Adrenal gland (tissue), 12 donors: ENCODE data around the gene ARMC9. TPM values are rescaled to one million over a fixed set of nuclear protein-coding genes. Genes with fewer than 3 reads are reported as not detected.

Experiments used
- DNase-seq, 7 donors: peaks; one replicate each; pipeline ENCODE4 v3.0.0-alpha.2; 2019 to 2020
- H3K27ac ChIP-seq, 5 donors: fragments of 200-600 bp; sonication (generic) in 4 of 5; 1 replicate in 3 of 5; 2 replicates in 2 of 5; pipeline versions ENCODE4 v1.5.1 to v1.8.0; 2016 to 2020; ENCODE audit warnings: mild to moderate bottlenecking in 1 of 5
- H3K27me3 ChIP-seq: fragments of 200-600 bp; 2 replicates; pipeline ENCODE4 v1.8.0; 2021
- H3K36me3 ChIP-seq, 2 donors: fragments of 200-600 bp; replicated peaks in 1 of 2; 1 replicate in 1 of 2; 2 replicates in 1 of 2; pipeline versions ENCODE4 v1.5.1 to v1.8.0; 2018 to 2022
- H3K4me1 ChIP-seq, 2 donors: fragments of 200-600 bp; replicated peaks in 1 of 2; 1 replicate in 1 of 2; 2 replicates in 1 of 2; pipeline versions ENCODE4 v1.5.1 to v1.8.0; 2018 to 2021
- H3K4me3 ChIP-seq, 4 donors: fragments of 200-600 bp; sonication (generic) in 3 of 4; one replicate each; pipeline ENCODE4 v1.5.1; 2016 to 2018
- H3K9me3 ChIP-seq, 3 donors: fragments of 200-600 bp; sonication (generic) in 1 of 3; replicated peaks in 1 of 3; 1 replicate in 2 of 3; 2 replicates in 1 of 3; pipeline versions ENCODE4 v1.5.1 to v1.8.0; 2016 to 2021
- POLR2A ChIP-seq, 2 donors: fragments of 450-650 bp; IDR thresholded peaks; one replicate each; pipeline ENCODE4 v1.6.1; 2017; ENCODE audit warnings: antibody characterized with exemption in 2 of 2, mild to moderate bottlenecking in 2 of 2, moderate library complexity in 1 of 2
- WGBS, 4 donors: extraction: QIAGEN DNeasy Blood & Tissue Kit in 2 of 4; methylation state at CpG; one replicate each; pipeline versions ENCODE4 v1.1.5 to v1.1.7; 2013 to 2017; 5-methylcytosine and 5-hydroxymethylcytosine counted together
- intact Hi-C, 2 donors: fragments of 100-400 bp; cut with DNase I; formaldehyde crosslinking; loops; one replicate each; pipeline versions ENCODE4 v1.14.1 to v1.15.0; 2022 to 2023
- polyA plus RNA-seq, 3 donors: library from polyadenylated mRNA; stranded (reverse); fragments of 200-250 nt in 2 of 3; fragments of 350-450 nt in 1 of 3; fragmentation: Illumina TruSeq in 1 of 3; extraction: RNeasy Lipid Tissue Mini Kit (QIAGEN cat#74804) in 1 of 3; gene quantifications; one replicate each; pipeline ENCODE4 v1.2.3, GENCODE V29; 2013 to 2014
- total RNA-seq, 9 donors: library from RNA; depleted of rRNA in 4 of 9; stranded (reverse); fragments of >200 nt in 4 of 9; fragments of 120-200 nt in 1 of 9; fragmentation: NEBNext Ultra II Directional in 1 of 9; extraction: Animal tissue kit (Norgen Biotek cat#: 25700) in 1 of 9; gene quantifications; one replicate each; pipeline versions ENCODE4 v1.1.0 to v1.2.4, GENCODE V29; 2013 to 2023
- TF ChIP-seq, protein P1 (sequence below), 6 experiments: fragments of 450-650 bp in 4 of 6; fragments of 200-600 bp in 2 of 6; sonication (generic) in 1 of 6; IDR thresholded peaks; 1 replicate in 5 of 6; 2 replicates in 1 of 6; pipeline versions ENCODE4 v1.5.1 to v1.8.0; 2016 to 2021; ENCODE audit warnings: antibody characterized with exemption in 6 of 6, mild to moderate bottlenecking in 2 of 6, moderate library complexity in 1 of 6
- donor health status: healthy with polysubstance abuse.
- donor health status: Bipolar disorder and iron deficiency.
- donor health status: DM: yes; HTN: yes; CAD: no.
- donor health status: DM: no; HTN: no; CAD: no.
- donor health status: DM: no; HTN: no; CAD: no.
- donor health status: DM: yes; HTN: yes; CAD: no.

The ARMC9 gene
- total and polyA plus RNA-seq, 12 donors: 22.0 to 109 (median 54.2) TPM

DNA sequence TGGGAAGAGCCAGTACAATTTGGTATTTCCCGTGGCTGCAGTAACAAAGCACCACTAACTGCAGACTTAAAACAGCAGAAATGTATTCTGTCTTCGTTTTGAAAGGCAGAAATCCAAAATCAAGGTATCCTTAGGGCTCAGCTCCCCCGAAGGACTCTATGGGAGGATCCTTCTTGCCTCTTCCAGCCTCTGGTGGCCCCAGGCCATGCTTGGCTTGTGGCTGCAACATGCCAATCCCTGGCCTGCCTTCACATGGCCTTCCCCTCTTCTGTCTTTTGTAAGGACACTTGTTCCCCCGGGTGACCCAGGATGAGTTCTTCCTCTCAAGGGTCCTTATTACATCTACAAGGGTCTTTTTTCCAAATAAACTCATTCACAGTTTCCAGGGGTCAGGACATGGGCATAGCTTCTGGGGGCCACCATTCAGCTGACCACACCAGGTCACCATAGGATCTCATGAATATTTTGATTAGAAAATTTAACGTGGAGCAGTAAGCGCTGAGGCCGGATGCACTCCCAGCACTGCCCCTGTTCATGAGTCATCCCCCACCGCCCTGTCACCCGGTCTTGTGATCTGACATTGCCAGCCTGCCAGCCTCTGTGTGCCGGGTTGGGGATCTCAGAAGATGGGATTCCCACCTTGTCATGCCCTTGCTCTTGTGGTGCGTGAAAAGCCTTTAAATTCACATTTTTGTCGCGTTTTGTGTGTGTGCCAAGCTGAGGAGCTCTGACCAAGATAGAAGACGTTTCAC, 135.9 kb downstream of the ARMC9 start:
- DNase-seq: peak; percentile 65 to 91 (median 80)
- H3K27me3 ChIP-seq: no peaks in the 10 kb centered on the region
- no peaks in the 10 kb centered on the region for H3K4me1 ChIP-seq
- TF ChIP-seq, protein P1, sequence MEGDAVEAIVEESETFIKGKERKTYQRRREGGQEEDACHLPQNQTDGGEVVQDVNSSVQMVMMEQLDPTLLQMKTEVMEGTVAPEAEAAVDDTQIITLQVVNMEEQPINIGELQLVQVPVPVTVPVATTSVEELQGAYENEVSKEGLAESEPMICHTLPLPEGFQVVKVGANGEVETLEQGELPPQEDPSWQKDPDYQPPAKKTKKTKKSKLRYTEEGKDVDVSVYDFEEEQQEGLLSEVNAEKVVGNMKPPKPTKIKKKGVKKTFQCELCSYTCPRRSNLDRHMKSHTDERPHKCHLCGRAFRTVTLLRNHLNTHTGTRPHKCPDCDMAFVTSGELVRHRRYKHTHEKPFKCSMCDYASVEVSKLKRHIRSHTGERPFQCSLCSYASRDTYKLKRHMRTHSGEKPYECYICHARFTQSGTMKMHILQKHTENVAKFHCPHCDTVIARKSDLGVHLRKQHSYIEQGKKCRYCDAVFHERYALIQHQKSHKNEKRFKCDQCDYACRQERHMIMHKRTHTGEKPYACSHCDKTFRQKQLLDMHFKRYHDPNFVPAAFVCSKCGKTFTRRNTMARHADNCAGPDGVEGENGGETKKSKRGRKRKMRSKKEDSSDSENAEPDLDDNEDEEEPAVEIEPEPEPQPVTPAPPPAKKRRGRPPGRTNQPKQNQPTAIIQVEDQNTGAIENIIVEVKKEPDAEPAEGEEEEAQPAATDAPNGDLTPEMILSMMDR (IDR thresholded peaks at IDR 0.05): no peak
- peak in 1 of 2 donors; percentile 14 for TF ChIP-seq POLR2A (IDR thresholded peaks at IDR 0.05)
- peak overlapping the region in 3 of 5 donors; percentile 64 to 73 (median 70) for H3K27ac ChIP-seq
- peaks cover 0 to 11% of the 10 kb centered on the region in 2 donors for H3K36me3 ChIP-seq
- 56 to 76% (median 68%) methylated on average over 10 to 14 of the region's 14 CpGs for WGBS, 4 donors
- no peak overlapping the region for H3K4me3 ChIP-seq
- no peaks in the 10 kb centered on the region for H3K9me3 ChIP-seq
- intact Hi-C loops: no loop called here

GRCh38 chr2:231334981-231335380, 136.6 kb downstream of the ARMC9 start:
- DNase-seq: no peak
- Histone ChIP-seq H3K27ac (peak overlapping the region in 3 of 5 donors; percentile 64 to 73 (median 70)), H3K4me1 (no peaks in the 10 kb centered on the region), H3K4me3 (no peak overlapping the region), H3K36me3 (peaks cover 0 to 11% of the 10 kb centered on the region in 2 donors), H3K9me3 (no peaks in the 10 kb centered on the region), H3K27me3 (no peaks in the 10 kb centered on the region)
- no peak for TF ChIP-seq POLR2A (IDR thresholded peaks at IDR 0.05)
- TF ChIP-seq, protein P1 (IDR thresholded peaks at IDR 0.05): no peak
- 91 to 97% (median 96%) methylated on average over 5 of the region's 5 CpGs for WGBS, 4 donors
- intact Hi-C loops: no loop called here

DNA sequence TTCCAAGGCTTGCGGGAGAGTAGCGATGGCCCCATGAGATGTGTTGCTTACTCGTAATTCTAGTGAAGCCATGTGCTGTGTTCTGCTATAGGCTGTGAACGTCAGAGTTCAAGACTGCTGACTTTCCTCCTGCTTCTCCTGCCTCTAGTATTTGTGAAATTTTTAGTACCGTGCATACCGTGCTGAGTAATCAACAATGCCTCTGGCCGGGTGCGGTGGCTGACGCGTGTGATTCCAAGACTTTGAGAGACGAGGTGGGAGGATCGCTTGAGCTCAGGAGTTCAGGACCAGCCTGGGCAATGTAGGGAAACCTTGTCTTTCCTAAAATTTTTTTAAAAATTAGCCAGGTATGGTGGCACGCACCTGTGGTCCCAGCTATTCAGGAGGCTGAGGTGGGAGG, 137.2 kb downstream of the ARMC9 start:
- no peak overlapping the region for H3K4me3 ChIP-seq
- peak overlapping the region in 1 of 5 donors; percentile 73 for H3K27ac ChIP-seq
- H3K36me3 ChIP-seq: peaks cover 0 to 11% of the 10 kb centered on the region in 2 donors
- intact Hi-C loops: no loop called here
- H3K27me3 ChIP-seq: no peaks in the 10 kb centered on the region
- no peaks in the 10 kb centered on the region for H3K4me1 ChIP-seq
- TF ChIP-seq POLR2A (IDR thresholded peaks at IDR 0.05): no peak
- WGBS, 4 donors: 94 to 98% (median 95%) methylated on average over 13 of the region's 13 CpGs
- DNase-seq: peak in 1 of 7 donors; percentile 10
- no peaks in the 10 kb centered on the region for H3K9me3 ChIP-seq

DNA sequence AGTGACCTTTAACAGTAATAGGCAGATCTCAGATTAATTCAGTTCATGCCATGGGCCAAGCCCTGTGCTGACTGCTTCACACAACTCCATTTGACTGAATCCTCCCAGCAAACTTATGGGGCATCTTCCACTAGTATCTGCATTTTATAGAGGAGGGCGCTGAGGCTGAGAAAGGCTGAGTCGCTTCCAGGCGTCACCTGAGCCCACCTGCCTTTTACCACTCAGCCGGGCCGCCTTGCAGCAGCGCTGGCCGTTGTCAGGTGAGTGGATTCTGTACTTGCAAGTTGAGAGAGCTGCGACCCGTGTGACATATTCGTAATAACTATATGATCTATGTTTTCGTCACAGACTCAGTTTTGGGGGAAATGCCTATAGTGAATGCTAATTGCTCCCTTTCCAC, 137.8 kb downstream of the ARMC9 start:
- DNase-seq: peak in 2 of 7 donors; percentile 16 to 49
- Histone ChIP-seq H3K27me3 (no peaks in the 10 kb centered on the region), H3K9me3 (no peaks in the 10 kb centered on the region), H3K36me3 (peaks cover 0 to 11% of the 10 kb centered on the region in 2 donors), H3K27ac (no peak overlapping the region), H3K4me3 (no peak overlapping the region), H3K4me1 (no peaks in the 10 kb centered on the region)
- intact Hi-C loops: no loop called here
- WGBS, 4 donors: 87 to 96% (median 95%) methylated on average over 10 to 11 of the region's 11 CpGs
- no peak for TF ChIP-seq POLR2A (IDR thresholded peaks at IDR 0.05)
- TF ChIP-seq, protein P1 (IDR thresholded peaks at IDR 0.05): no peak
